Activated naive CD8-positive, alpha-beta T cell treated with anti-CD3 and anti-CD28 coated beads, Interleukin-2, amount 50 U/mL, for 16 hours (primary cell): ENCODE data around the gene TMEM121B.
"Not testable (repeated sequence)": the region's sequence is repeated elsewhere in the genome, so short reads cannot be mapped to it uniquely, and the experiment has no call there.

Experiments
- DNase-seq: peaks from one replicate; pipeline ENCODE4 v3.0.0-alpha.2; 2020; ENCODE audit warnings: low read depth, low spot score

The TMEM121B gene

GRCh38 chr22:17121233-17122195 is at the start of gene TMEM121B:
TSS of gene TMEM121B (minus strand) at chr22:17121360. CDS start at chr22:17121127, 233 bp downstream.
- no peak for DNase-seq

- no peak for DNase-seq
Observed at GRCh38 chr22:17167486-17167885, 46.3 kb upstream of the TMEM121B start.

- no peak for DNase-seq
Observed at GRCh38 chr22:17164392-17165024, 43.3 kb upstream of the TMEM121B start.

GRCh38 chr22:17162731-17163130 is 41.6 kb upstream of the TMEM121B start:
- DNase-seq, result no peak

- DNase-seq, result no peak
Observed at GRCh38 chr22:17161991-17162390, 40.8 kb upstream of the TMEM121B start.

GRCh38 chr22:17159504-17159951 is 38.4 kb upstream of the TMEM121B start:
- peak; percentile 30 for DNase-seq

- peak; percentile 80 for DNase-seq
Observed at GRCh38 chr22:17158568-17159503, 37.7 kb upstream of the TMEM121B start, which contains the start of gene HDHD5. TSS of gene HDHD5 (minus strand) at chr22:17159277. CDS start at chr22:17159251, 26 bp downstream.

- DNase-seq, result no peak
Observed at GRCh38 chr22:17158176-17158567, 37.0 kb upstream of the TMEM121B start.

- no peak for DNase-seq
Observed at GRCh38 chr22:17157714-17158113, 36.6 kb upstream of the TMEM121B start.

- DNase-seq, result no peak
Observed at GRCh38 chr22:17155941-17156340, 34.8 kb upstream of the TMEM121B start.

GRCh38 chr22:17152971-17153370 is 31.8 kb upstream of the TMEM121B start:
- DNase-seq, result no peak

- DNase-seq, result no peak
Observed at GRCh38 chr22:17152340-17152739, 31.2 kb upstream of the TMEM121B start.

- no peak for DNase-seq
Observed at GRCh38 chr22:17149076-17149815, 28.1 kb upstream of the TMEM121B start.

- not testable (repeated sequence) for DNase-seq
Observed at GRCh38 chr22:17147458-17147857, 26.3 kb upstream of the TMEM121B start.

GRCh38 chr22:17145021-17145680 is 24.0 kb upstream of the TMEM121B start:
- no peak for DNase-seq

- DNase-seq, result no peak
Observed at GRCh38 chr22:17143826-17144225, 22.7 kb upstream of the TMEM121B start.

- no peak for DNase-seq
Observed at GRCh38 chr22:17143101-17143500, 21.9 kb upstream of the TMEM121B start.

GRCh38 chr22:17140826-17141766 is 19.9 kb upstream of the TMEM121B start:
- no peak for DNase-seq

- DNase-seq, result no peak
Observed at GRCh38 chr22:17140022-17140421, 18.9 kb upstream of the TMEM121B start.
